ENCODE results near the gene EXOC6.

EXOC6 gene

DNA sequence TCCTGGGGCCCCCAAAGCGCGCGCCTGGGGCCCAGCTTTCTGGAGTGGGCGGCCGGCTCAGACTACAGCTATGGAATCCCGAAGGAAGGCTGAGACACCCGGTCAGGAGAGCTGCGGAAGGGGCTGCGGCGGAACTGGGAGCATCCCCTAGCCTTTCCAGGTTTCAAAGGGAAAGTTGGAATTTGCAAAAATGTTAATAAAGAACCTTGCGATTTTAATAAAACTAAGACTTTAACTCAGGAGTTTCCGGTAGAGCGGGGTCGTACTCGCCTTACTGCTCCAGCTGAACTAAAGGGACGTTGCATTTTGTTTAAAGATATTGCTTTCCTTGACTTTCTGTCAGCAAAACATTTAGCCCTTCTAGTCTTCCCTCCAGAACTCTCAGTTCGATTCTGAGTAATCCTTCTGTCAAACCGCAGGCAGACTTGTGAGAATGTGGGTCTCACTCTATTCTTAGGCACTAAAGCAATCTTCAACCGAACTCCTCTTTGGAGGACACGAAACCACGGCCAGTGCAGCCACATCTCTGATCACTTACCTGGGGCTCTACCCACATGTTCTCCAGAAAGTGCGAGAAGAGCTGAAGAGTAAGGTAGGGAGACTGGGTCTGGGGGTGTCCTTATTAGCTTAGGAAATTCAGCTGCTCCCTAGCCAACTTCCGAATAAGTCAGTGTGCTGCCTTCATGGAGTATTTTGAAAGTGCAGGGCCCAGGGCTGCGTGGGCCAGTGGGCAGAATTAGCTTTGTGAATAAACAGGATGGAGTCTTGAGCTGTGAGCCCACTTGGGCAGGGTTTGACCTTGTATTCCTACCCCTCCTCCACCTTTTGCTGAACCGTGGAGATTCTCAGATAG lies 227.3 kb downstream of the EXOC6 start:
- CTCF ChIA-PET, result interaction anchor here (0.9 to 5.4 kb wide), 13 partner anchors 10 to 406 kb away, joined by 3 to 33 read pairs (median 4); partner anchors contain the start of genes CYP26C1 and MYOF

DNA sequence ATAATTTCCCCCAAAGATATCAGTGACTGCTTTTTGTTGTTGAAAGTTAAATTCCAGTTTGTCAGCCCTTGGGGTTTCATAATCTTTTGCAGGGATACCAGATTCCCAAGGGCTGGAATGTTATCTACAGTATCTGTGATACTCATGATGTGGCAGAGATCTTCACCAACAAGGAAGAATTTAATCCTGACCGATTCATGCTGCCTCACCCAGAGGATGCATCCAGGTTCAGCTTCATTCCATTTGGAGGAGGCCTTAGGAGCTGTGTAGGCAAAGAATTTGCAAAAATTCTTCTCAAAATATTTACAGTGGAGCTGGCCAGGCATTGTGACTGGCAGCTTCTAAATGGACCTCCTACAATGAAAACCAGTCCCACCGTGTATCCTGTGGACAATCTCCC lies 228.6 kb downstream of the EXOC6 start:
- CTCF ChIA-PET, result interaction anchor here (0.7 to 6.3 kb wide), 13 partner anchors 7 to 434 kb away, joined by 3 to 92 read pairs (median 5); partner anchors contain the start of gene CYP26C1
- POLR2A ChIA-PET, result interaction anchor here (0.6 kb wide), 1 partner anchor 419 kb away, joined by 3 read pairs; the partner anchor contains the start of gene CEP55
- TF ChIP-seq, protein P1, sequence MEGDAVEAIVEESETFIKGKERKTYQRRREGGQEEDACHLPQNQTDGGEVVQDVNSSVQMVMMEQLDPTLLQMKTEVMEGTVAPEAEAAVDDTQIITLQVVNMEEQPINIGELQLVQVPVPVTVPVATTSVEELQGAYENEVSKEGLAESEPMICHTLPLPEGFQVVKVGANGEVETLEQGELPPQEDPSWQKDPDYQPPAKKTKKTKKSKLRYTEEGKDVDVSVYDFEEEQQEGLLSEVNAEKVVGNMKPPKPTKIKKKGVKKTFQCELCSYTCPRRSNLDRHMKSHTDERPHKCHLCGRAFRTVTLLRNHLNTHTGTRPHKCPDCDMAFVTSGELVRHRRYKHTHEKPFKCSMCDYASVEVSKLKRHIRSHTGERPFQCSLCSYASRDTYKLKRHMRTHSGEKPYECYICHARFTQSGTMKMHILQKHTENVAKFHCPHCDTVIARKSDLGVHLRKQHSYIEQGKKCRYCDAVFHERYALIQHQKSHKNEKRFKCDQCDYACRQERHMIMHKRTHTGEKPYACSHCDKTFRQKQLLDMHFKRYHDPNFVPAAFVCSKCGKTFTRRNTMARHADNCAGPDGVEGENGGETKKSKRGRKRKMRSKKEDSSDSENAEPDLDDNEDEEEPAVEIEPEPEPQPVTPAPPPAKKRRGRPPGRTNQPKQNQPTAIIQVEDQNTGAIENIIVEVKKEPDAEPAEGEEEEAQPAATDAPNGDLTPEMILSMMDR (IDR thresholded peaks at IDR 0.05; ENCODE audit: insufficient read depth, low read length, missing control alignments), result no peak

More for the DNA sequence above, 227.3 kb downstream of the EXOC6 start:
- H3K4me3 ChIP-seq (ENCODE audit: low read depth, low read length), result no peak overlapping the region
- DNase-seq (ENCODE audit: low read depth, low spot score), result no peak
- TF ChIP-seq, protein P1 (IDR thresholded peaks at IDR 0.05; ENCODE audit: insufficient read depth, low read length, missing control alignments), result no peak
- POLR2A ChIA-PET, result interaction anchor here (1.4 kb wide), 1 partner anchor 10 kb away, joined by 3 read pairs; no protein-coding TSS in a partner anchor

DNA sequence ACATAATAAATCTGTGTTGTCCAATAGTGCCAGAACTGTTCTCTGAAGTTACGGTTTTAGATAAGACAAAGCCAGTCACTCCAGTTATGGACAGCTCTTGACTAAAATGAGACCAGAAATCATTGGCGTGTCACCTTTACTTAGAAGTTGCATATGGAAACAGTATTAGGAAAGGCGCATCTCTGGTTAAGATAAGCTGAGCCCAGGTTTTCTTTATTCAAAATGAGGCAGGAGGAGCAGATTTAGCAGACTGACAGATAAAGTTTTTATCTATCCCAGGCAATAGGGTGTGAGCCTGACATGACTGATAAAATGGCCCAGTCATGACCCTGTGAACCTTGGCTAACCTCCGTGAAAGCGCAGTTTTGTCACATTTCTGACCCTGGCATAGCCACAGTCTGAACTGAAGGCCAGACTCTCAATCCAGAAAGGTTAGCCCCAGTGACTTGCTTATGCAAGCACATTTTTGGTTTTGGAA lies 229.6 kb downstream of the EXOC6 start:
- ChIA-PET POLR2A (no interaction called here), CTCF (interaction anchor here (0.7 to 6.3 kb wide), 14 partner anchors 8 to 433 kb away, joined by 3 to 92 read pairs (median 4); partner anchors contain the start of gene CYP26C1)
- TF ChIP-seq, protein P1 (IDR thresholded peaks at IDR 0.05; ENCODE audit: insufficient read depth, low read length, missing control alignments), result no peak
- no peak for DNase-seq (ENCODE audit: low read depth, low spot score)
- no peak overlapping the region for H3K4me3 ChIP-seq (ENCODE audit: low read depth, low read length)

More for the DNA sequence above, 228.6 kb downstream of the EXOC6 start:
- no peak for DNase-seq (ENCODE audit: low read depth, low spot score)
- no peak overlapping the region for H3K4me3 ChIP-seq (ENCODE audit: low read depth, low read length)

DNA sequence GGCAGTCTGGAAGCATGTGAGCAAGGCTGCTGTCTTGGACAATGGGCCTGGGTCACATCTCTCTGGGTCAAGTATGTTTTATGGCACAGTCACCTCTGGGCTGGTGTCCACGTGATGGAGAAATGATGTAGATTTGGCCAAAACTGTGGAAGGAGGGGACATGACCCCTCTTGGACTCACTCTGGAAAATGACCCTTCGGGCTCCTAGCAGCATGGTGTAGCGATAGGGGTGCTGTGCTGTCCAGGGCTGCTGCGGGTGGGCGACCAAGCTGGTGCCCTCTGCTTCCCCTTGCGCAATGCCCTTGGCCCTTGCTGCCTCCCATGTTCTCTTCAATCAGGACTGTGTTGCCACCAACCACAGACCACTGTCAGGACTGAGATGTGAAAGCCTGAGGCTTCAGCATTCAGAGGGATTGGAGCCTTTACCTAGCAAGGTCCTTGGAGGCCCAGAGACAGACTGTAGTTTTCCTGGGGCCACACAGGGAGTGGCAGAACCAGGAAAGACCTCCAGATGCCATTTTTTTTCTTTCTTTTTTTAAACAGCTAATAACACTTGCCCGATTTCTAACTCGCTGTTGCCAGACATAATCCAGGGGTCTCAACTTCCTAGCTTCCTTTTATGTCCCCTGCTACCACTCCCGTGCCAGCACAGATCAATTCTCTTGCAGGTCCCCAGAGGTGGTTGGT lies 231.5 kb downstream of the EXOC6 start:
- ChIA-PET POLR2A (no interaction called here), CTCF (interaction anchor here (0.5 to 6.3 kb wide), 85 partner anchors 9 to 431 kb away, joined by 3 to 92 read pairs (median 5); partner anchors contain the start of genes CEP55, CYP26C1 and MYOF)
- DNase-seq (ENCODE audit: low read depth, low spot score), result no peak
- TF ChIP-seq, protein P1 (IDR thresholded peaks at IDR 0.05; ENCODE audit: insufficient read depth, low read length, missing control alignments), result no peak
- H3K4me3 ChIP-seq (ENCODE audit: low read depth, low read length), result no peak overlapping the region; the same call in 1 of the 2 replicates

GRCh38 chr10:93080350-93081046 lies 232.2 kb downstream of the EXOC6 start:
- no peak for DNase-seq (ENCODE audit: low read depth, low spot score)
- ChIA-PET POLR2A (no interaction called here), CTCF (interaction anchor here (0.6 to 6.3 kb wide), 85 partner anchors 8 to 436 kb away, joined by 3 to 92 read pairs (median 5); partner anchors contain the start of genes CYP26C1 and MYOF)
- TF ChIP-seq, protein P1 (IDR thresholded peaks at IDR 0.05; ENCODE audit: insufficient read depth, low read length, missing control alignments), result peak; percentile 85
- H3K4me3 ChIP-seq (ENCODE audit: low read depth, low read length), result no peak overlapping the region; the same call in 1 of the 2 replicates

Data from AG04449 (cell line).